ENCODE data around the gene MILR1.
"Not testable (repeated sequence)": the region's sequence is repeated elsewhere in the genome, so short reads cannot be mapped to it uniquely, and the experiment has no call there.

MILR1 gene

GRCh38 chr17:64448665-64449512 lies at the start of gene MILR1:
MILR1 (plus strand) TSS chr17:64449115; CDS start chr17:64449169, 54 bp downstream.
- no peak for DNase-seq

GRCh38 chr17:64399767-64400156 lies 49.2 kb upstream of the MILR1 start:
- DNase-seq: no peak

GRCh38 chr17:64400642-64401041 lies 48.3 kb upstream of the MILR1 start:
- DNase-seq: no peak

GRCh38 chr17:64401244-64401860 lies 47.6 kb upstream of the MILR1 start:
- DNase-seq: no peak

GRCh38 chr17:64401941-64402340 lies 47.0 kb upstream of the MILR1 start:
- no peak for DNase-seq

- no peak for DNase-seq
Measured at GRCh38 chr17:64402469-64402868, 46.4 kb upstream of the MILR1 start.

- DNase-seq: no peak
Measured at GRCh38 chr17:64403881-64404460, 44.9 kb upstream of the MILR1 start.

- DNase-seq: no peak
Measured at GRCh38 chr17:64406321-64407200, 42.4 kb upstream of the MILR1 start.

- no peak for DNase-seq
Measured at GRCh38 chr17:64410750-64411490, 38.0 kb upstream of the MILR1 start.

GRCh38 chr17:64411999-64412771 lies 36.7 kb upstream of the MILR1 start:
- peak; percentile 81 for DNase-seq

- no peak for DNase-seq
Measured at GRCh38 chr17:64412944-64413381, 36.0 kb upstream of the MILR1 start.

- no peak for DNase-seq
Measured at GRCh38 chr17:64413513-64413912, 35.4 kb upstream of the MILR1 start.

GRCh38 chr17:64418506-64419339 lies 30.2 kb upstream of the MILR1 start:
- peak; percentile 66 for DNase-seq

GRCh38 chr17:64420143-64420670 lies 28.7 kb upstream of the MILR1 start:
- peak; percentile 76 for DNase-seq

GRCh38 chr17:64422121-64422520 lies 26.8 kb upstream of the MILR1 start:
- DNase-seq: not testable (repeated sequence)

- DNase-seq: no peak
Measured at GRCh38 chr17:64423881-64424280, 25.0 kb upstream of the MILR1 start.

GRCh38 chr17:64424324-64424849 lies 24.5 kb upstream of the MILR1 start:
- DNase-seq: no peak

- no peak for DNase-seq
Measured at GRCh38 chr17:64425191-64425590, 23.7 kb upstream of the MILR1 start.

- no peak for DNase-seq
Measured at GRCh38 chr17:64426596-64426995, 22.3 kb upstream of the MILR1 start.

GRCh38 chr17:64428406-64428805 lies 20.5 kb upstream of the MILR1 start:
- no peak for DNase-seq
